ENCODE results near the gene RCOR1. TPM values are rescaled to one million over a fixed set of nuclear protein-coding genes. Genes with fewer than 3 reads are reported as not detected.

Gene RCOR1
- total RNA-seq, 1 experiment from 2014 or later = 34.1 TPM

- H2AK5ac ChIP-seq (ENCODE audit: insufficient read length, low read length) = no peak overlapping the region
- Mint-ChIP-seq H3K27me3 (ENCODE audit: low read depth) (no peaks in the 10 kb centered on the region), H3K27ac (peak overlapping the region; percentile 2 to 12 (median 4); a peak in 3 of 7 replicates), H3K4me3 (no peak overlapping the region), H3K9me3 (no peaks in the 10 kb centered on the region), H3K36me3 (ENCODE audit: insufficient read depth in 1 of 3, low read depth in 3 of 3) (no peaks in the 10 kb centered on the region; a peak in 2 of 7 replicates), H3K4me1 (peaks cover 49 to 56% of the 10 kb centered on the region in 2 experiments)
- H3K27me3 ChIP-seq (ENCODE audit: insufficient read depth, low read length) = no peaks in the 10 kb centered on the region
- H2AFZ ChIP-seq (ENCODE audit: low read length) = no peak overlapping the region
- H3T11ph ChIP-seq (ENCODE audit: low read length) = no peak overlapping the region
- no peak for DNase-seq
- peaks cover 13% of the 10 kb centered on the region; the same call in 1 of the 2 replicates for H3K79me2 ChIP-seq (ENCODE audit: insufficient read depth, low read length)
- no peak overlapping the region for H3K14ac ChIP-seq (ENCODE audit: insufficient read depth, low read length)
- H3K9ac ChIP-seq (ENCODE audit: extremely low read depth, insufficient read length, low read length) = no peak overlapping the region
- H3K56ac ChIP-seq (ENCODE audit: insufficient read length, low read depth, low read length) = no peak overlapping the region
- no peak overlapping the region for H3K18ac ChIP-seq (ENCODE audit: insufficient read length, low read depth, low read length)
- H2BK12ac ChIP-seq (ENCODE audit: insufficient read length, low read depth, low read length) = no peak overlapping the region
- WGBS (ENCODE audit: extremely low coverage, insufficient read length, low lambda C conversion rate) = no CpG with 5 or more reads among the region's 2 CpGs
- H3K4ac ChIP-seq (ENCODE audit: low read depth, low read length) = no peak overlapping the region
- no peak overlapping the region for H2BK20ac ChIP-seq (ENCODE audit: low read depth, low read length, poor library complexity, severe bottlenecking)
- H3K9me3 ChIP-seq (ENCODE audit: control insufficient read depth, low read depth, low read length) = no peaks in the 10 kb centered on the region
- no peak overlapping the region for H3K23ac ChIP-seq (ENCODE audit: insufficient read length, low read depth, low read length)
- no peak overlapping the region for H4K91ac ChIP-seq (ENCODE audit: insufficient read length, low read depth, low read length)
- no peak for TF ChIP-seq CTCF (conservative IDR thresholded peaks at IDR 0.05)
- peaks cover 6% of the 10 kb centered on the region for H3K79me1 ChIP-seq (ENCODE audit: insufficient read depth, low read depth, low read length, poor library complexity, severe bottlenecking)
- H3K4me2 ChIP-seq (ENCODE audit: insufficient read depth, insufficient read length, low read length) = no peak overlapping the region
- no peak overlapping the region for H4K8ac ChIP-seq (replicated peaks; ENCODE audit: insufficient read length, low read depth, low read length)
- H3K4me1 ChIP-seq (ENCODE audit: insufficient read depth, low read length) = peaks cover 10% of the 10 kb centered on the region; the same call in 1 of the 2 replicates
- H3K23me2 ChIP-seq (ENCODE audit: insufficient read length, low read depth, low read length, poor library complexity, severe bottlenecking) = no peaks in the 10 kb centered on the region
- no peak overlapping the region for H2BK5ac ChIP-seq (ENCODE audit: insufficient read length, low read length)
- H2BK120ac ChIP-seq (ENCODE audit: low read depth, low read length, poor library complexity, severe bottlenecking) = no peak overlapping the region
- H4K5ac ChIP-seq (ENCODE audit: insufficient read length, low read depth, low read length) = no peak overlapping the region
- H2BK15ac ChIP-seq (ENCODE audit: low read depth, low read length) = no peak overlapping the region
- H3K27ac ChIP-seq (ENCODE audit: insufficient read length, low read depth, low read length) = no peak overlapping the region
- no peaks in the 10 kb centered on the region for H4K20me1 ChIP-seq (ENCODE audit: control insufficient read depth, insufficient read depth, insufficient read length)
Observed at GRCh38 chr14:102665621-102666020, 73.2 kb downstream of the RCOR1 start.
